Ecto neural progenitor cell (in vitro differentiated cells): Measurements from ENCODE around the gene KRT3.

Experiments
- DNase-seq: peaks from one replicate; pipeline ENCODE4 v3.0.0-alpha.2; 2018; ENCODE audit warnings: low spot score

The KRT3 gene

GRCh38 chr12:52827499-52828090, 31.7 kb upstream of the KRT3 start:
- DNase-seq = no peak

- DNase-seq = no peak
These were observed 30.9 kb upstream of the KRT3 start for GRCh38 chr12:52826611-52827498.

DNA sequence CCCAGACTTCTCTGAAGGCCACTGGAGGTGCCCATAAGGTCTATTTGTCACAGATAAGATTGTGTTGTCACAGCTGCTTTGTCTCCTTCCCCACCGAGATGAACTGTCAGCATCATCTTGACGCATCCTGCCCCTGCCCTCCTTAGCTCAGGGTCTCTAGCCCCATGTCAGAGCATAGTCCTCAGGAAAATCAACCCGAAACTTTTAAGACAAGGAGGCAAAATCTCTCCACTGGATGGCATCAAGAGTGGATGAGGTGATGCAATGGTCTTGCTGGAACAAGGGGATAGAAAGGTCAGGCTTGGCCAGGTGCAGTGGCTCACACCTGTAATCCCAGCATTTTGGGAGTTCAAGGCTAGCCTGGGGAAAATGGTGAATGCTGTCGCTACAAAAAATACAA, 30.0 kb upstream of the KRT3 start:
- DNase-seq = no peak

DNA sequence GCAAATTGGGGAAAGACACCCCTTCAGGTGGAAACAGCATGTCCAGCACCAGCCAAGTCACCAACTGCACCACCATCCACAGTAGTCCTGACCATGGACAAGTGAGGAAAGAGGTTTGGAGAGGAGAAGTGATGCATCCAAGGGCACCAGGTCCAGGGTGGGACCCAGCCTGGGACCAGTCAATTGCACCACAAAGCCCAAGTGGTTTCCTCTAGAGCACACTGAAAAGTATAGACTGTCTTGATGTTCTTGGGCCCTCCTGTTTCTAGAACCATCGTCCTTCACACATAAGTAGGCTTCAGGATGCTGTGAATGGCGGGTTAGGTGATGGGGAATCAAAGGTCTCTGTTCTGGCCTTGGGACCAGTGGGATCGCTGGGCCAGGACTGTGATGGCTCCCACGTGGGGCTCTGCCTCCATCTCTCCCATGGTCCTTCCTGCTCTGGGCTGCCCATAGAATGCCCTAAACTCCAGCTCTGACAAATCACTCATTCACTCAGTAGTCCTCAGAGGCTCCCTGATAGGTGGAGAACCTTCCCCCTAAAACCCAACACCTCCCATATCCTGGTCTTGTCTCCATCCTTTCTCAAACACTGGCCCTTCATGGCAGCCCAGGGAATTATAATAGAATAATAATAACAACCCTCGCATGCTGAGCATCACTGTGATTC, 29.0 kb upstream of the KRT3 start:
- no peak for DNase-seq

- DNase-seq = no peak
These were observed 28.0 kb upstream of the KRT3 start for GRCh38 chr12:52823761-52824450.

DNA sequence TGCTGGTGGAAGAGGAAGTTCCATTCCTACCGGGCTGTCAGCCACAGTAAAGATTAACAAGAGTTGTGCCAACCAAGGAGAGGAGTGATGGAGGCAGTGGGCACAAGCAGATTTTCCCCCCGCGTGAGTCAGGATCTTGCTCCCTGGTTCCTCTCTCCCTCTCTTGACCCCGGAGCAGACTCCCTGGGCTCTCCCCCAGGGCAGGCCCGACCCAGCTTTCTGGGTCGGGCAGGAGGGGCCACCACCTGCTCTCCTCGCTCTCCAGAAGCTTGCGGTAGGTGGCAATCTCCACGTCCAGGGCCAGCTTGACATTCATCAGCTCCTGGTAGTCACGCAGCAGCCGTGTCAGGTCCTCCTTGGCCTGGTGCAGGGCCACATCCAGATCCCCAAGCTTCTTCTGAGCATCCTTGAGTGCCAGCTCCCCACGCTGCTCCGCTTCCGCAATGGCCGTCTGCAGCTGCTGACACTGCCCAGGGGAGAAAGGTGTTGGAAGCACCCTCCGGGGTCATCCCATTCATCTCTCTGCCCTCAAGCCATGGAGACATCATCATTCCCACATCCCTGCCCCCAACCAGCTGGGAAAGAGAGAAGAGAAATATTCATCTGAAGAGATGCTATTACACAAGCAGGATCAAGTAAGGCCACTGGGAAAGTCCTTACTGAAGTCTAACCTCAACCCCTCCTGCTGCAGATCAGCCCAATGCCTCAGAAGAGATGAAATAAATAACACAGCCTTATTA, 27.0 kb upstream of the KRT3 start:
- DNase-seq = no peak

- DNase-seq = no peak
These were observed 26.1 kb upstream of the KRT3 start for GRCh38 chr12:52821826-52822660.

GRCh38 chr12:52821071-52821730, 25.3 kb upstream of the KRT3 start:
- DNase-seq = no peak

- no peak for DNase-seq
These were observed 24.6 kb upstream of the KRT3 start for GRCh38 chr12:52820521-52820920.

DNA sequence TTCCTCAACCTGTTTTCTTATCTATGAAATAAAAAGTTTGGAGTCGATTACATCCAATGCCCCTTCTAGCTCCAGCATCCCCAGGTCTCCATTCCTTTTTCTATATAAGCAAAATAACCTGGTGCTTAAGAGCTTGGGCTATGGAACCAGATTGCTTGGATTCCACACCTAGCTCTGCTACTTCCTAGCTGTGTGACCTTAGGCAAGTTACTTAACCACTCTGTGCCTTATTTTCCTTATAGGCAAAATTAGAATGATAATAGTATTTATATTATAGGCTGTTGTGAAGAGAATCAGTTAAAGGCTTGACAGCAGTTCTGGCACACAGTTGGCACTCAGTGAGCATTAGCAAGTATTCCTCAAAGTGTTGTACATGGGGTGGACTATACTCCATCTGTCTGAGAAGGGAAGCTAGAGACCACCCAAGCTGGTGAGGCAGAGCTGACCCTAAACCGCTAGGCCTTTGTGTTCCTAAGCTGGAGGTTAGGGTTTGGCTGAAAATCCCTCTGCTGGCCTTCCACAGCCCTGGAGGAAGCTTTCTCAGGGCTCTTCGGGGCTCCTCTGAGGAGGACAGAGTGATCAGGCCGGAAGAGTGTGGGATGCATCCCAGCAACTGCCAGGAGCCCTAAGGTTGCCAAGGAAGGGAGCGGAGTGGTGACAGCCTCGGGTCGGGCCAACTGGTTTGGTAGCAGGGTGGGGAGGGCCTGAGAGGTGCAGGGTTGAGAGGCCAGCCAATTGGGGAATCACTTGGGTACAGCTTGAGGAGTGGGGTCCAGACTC, 24.0 kb upstream of the KRT3 start:
- peak; percentile 77 for DNase-seq

DNA sequence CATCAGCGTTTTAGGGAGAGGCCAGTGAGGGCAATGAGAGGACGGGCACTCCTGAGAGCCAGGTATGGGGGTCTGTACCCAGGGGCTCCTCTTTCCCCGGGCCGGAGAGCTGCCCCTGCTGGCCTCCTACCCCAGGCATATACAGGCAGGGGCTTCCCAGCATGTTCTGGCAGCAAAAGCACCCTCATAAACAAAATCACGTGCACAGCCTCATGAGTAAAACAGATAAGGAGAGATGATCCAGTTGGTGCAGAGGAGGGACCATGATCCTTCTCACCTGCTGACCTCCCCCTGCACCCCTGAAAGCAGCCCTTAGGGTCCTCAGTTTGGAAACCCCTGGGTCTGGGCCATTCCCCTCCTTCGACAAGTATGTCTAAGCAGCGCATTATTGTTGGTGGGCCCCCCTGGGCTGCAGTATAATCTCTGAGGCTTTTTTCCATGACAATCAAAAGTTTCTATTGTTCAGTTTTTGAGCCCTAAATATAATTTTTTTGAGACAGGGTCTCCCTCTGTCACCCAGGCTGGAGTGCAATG, 23.0 kb upstream of the KRT3 start:
- DNase-seq = no peak

DNA sequence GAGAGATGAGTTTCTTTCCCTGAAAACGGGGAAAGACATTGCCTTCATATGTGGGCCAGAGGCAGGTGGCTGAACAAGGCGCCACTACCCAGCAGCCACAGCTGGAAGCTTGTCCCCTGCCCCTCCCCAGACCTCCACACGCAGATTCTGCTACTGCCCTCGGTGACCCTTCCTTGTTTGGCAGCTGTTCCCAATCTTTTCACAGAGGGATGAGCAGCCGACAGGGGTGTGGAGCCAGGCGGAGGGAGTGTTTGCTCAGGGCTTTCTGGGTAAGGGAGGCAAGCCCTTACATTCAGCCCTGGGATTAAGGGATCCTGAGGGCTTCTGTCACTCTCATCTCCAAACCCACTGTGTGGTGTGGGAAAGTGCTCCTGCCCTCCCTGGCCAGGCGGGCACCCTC, 22.5 kb upstream of the KRT3 start:
- peak; percentile 90 for DNase-seq

DNA sequence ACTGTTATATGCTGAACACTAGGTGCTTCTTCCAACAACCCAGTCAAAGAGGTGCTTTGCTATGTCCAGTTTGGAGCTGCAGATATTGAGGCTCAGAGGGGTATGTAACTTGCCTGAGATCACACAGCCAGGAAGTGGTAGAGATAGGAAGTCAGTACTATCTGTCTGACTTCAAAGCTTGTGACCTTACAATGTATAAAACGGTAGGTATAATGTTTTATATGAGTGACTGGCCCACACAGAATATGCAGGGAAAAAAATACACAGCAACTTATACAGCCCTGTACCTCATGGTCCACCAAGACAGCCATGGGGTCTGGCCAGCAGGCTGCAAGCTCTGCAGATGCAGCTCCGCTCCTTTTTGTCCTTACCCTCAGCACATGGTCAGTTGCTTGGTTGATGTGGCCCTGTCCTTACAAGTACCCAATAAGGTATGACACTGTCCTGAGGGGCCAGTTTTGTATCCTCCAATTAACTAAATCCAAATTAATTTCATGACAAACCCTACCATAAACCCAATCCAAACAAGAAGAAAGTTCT, 21.9 kb upstream of the KRT3 start:
- no peak for DNase-seq

- no peak for DNase-seq
These were observed 21.2 kb upstream of the KRT3 start for GRCh38 chr12:52817003-52817698.

DNA sequence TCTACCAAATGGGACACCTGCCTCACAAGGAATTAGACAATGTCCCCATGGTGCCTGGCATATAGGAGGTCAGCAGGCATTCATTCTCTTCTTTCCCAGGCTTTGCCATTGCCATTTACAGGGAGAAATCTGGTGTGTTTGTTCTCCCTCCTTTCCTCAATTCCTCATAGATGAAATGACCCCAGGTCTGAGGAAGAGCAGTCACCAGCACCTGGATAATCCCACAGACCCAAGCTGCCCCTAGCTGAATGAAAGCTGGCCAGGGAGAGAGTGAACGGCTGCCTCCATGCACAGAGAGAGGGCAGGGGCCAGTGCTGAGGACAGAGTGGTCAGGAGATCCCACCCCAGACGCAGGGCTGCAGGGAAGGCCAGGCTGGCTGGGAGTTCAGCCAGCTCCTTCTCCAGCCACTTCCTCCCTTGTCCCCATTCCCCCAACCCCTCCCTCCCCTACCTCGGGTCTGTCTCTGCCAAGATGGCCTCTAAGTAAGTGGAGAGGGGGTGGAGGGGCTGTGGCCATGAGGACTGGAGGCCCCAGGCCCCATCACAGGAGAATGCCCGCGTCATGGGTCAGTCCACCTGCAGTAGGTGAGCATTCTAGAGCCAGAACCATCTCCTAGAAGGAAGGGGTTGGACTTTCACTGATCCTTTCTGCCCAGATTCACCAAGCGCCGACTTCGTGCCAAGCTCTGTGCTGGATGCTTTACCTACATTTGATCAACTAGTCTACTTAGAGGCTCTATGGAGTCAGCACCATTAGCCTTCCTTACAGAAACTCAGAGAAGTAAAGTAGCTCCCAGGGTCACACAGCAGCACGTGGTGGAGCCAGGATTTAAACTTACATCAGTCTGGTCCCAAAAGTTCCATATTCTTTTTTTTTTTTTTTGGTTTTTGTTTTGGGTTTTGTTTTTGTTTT, 20.0 kb upstream of the KRT3 start:
- DNase-seq = no peak

- no peak for DNase-seq
These were observed 19.2 kb upstream of the KRT3 start for GRCh38 chr12:52815161-52815560.

GRCh38 chr12:52814710-52815155, 18.8 kb upstream of the KRT3 start:
- DNase-seq = no peak
